DOHH2 (cell line): ENCODE data around the gene PRKCE.

ENCODE experiments used
- H3F3A ChIP-seq: fragments of 200-600 bp; sonication (generic), shearing (Covaris generic); 2 replicates; pipeline ENCODE4 v1.6.0; 2016; ENCODE audit warnings: antibody characterized with exemption, mild to moderate bottlenecking; ENCODE audit not compliant: control insufficient read depth, insufficient read depth
- H3K27ac ChIP-seq: fragments of 200-600 bp; sonication (generic); 2 replicates; pipeline ENCODE4 v1.5.1; 2014; ENCODE audit warnings: low read depth, mild to moderate bottlenecking, low read length, moderate library complexity
- H3K27me3 ChIP-seq: fragments of 200-600 bp; sonication (generic); 2 replicates; pipeline ENCODE4 v1.6.1; 2014; ENCODE audit warnings: mild to moderate bottlenecking, low read length, mixed read lengths; ENCODE audit not compliant: control insufficient read depth
- H3K36me3 ChIP-seq: fragments of 200-600 bp; sonication (generic); 2 replicates; pipeline ENCODE4 v1.6.1; 2014; ENCODE audit warnings: mild to moderate bottlenecking, low read length, moderate library complexity, mixed read lengths; ENCODE audit not compliant: control insufficient read depth
- H3K4me1 ChIP-seq: fragments of 200-600 bp; sonication (generic); 2 replicates; pipeline ENCODE4 v1.6.1; 2014; ENCODE audit warnings: mild to moderate bottlenecking, low read length, mixed read lengths; ENCODE audit not compliant: control insufficient read depth
- H3K4me2 ChIP-seq: fragments of 200-600 bp; sonication (generic); 2 replicates; pipeline ENCODE4 v1.6.0; 2014; ENCODE audit warnings: mild to moderate bottlenecking, low read length, moderate library complexity
- H3K4me3 ChIP-seq: fragments of 200-600 bp; sonication (generic); 2 replicates; pipeline ENCODE4 v1.5.1; 2014; ENCODE audit warnings: mild to moderate bottlenecking, low read length, mixed read lengths
- H3K79me2 ChIP-seq: fragments of 200-600 bp; sonication (generic); 2 replicates; pipeline ENCODE4 v1.6.1; 2014; ENCODE audit warnings: mild to moderate bottlenecking, low read length, mixed read lengths; ENCODE audit not compliant: control insufficient read depth
- H3K9me2 ChIP-seq: fragments of 200-600 bp; sonication (generic); replicated peaks from 2 replicates; pipeline ENCODE4 v1.6.1; 2014; ENCODE audit warnings: mild to moderate bottlenecking, low read length, mixed read lengths; ENCODE audit not compliant: control insufficient read depth
- H3K9me3 ChIP-seq: fragments of 200-600 bp; sonication (generic); 2 replicates; pipeline ENCODE4 v1.6.1; 2014; ENCODE audit warnings: antibody characterized with exemption, low read length, mixed read lengths; ENCODE audit not compliant: control insufficient read depth, insufficient read depth
- H4K20me1 ChIP-seq: fragments of 200-600 bp; sonication (generic); 2 replicates; pipeline ENCODE4 v1.6.0; 2014; ENCODE audit warnings: low read depth, mild to moderate bottlenecking, antibody characterized with exemption, low read length, moderate library complexity; ENCODE audit not compliant: control insufficient read depth, insufficient read depth
- CTCF ChIP-seq: fragments of 200-600 bp; sonication (generic); IDR thresholded peaks from one replicate; pipeline ENCODE4 v1.5.1; 2014; ENCODE audit warnings: antibody characterized with exemption, mild to moderate bottlenecking, low read depth, low read length; ENCODE audit not compliant: poor library complexity, severe bottlenecking
- EZH2phosphoT487 ChIP-seq: fragments of 200-600 bp; sonication (generic); IDR thresholded peaks from 2 replicates; pipeline ENCODE4 v1.6.1; 2017; ENCODE audit warnings: borderline replicate concordance, mild to moderate bottlenecking, antibody characterized with exemption, low read length, moderate library complexity, mixed read lengths

PRKCE gene

DNA sequence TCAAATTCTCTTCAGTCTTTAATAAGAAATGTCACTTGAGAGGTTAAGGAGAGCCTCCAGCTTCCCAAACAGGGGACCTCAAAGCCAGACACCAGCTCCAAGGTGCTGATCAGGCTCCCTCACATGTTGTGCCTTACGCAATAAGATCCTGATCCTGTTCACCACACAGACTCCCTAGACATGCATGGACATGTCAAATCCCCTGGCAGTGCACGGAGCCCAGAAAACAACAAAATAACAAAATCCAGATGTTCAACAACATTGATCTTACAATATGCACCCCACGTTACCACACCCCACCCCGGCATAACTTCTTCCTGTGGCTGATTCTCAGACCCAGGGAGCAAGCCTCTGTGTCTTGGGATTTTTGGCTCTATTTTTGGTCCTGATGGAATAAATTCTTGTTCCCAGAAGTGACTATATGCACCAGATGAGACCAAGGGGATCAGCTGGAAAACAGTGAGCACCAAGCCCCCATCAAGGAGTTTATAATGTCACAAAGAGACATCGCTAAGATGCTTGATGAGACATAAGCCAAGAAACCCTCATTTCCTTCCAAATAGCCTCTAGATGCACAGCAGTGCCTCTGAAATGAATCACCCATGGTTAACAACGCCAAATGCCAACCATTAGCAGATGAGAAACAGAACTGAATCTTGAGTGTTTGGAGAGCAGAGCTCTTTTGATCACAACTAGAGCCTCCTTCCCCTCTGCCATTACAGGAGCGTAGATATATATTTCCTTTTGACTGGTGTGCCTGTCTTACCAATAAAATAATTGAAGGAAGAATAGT lies 198.2 kb downstream of the PRKCE start:
- H3K4me2 ChIP-seq, result no peak overlapping the region
- H3K9me3 ChIP-seq, result no peaks in the 10 kb centered on the region
- H3K36me3 ChIP-seq, result no peaks in the 10 kb centered on the region
- TF ChIP-seq EZH2phosphoT487 (no peak), CTCF (no peak)
- H3K4me1 ChIP-seq, result peaks cover 14% of the 10 kb centered on the region
- no peak overlapping the region for H3K27ac ChIP-seq
- no peaks in the 10 kb centered on the region for H3F3A ChIP-seq
- no peaks in the 10 kb centered on the region for H3K27me3 ChIP-seq
- H3K79me2 ChIP-seq, result no peaks in the 10 kb centered on the region
- no peaks in the 10 kb centered on the region for H4K20me1 ChIP-seq
- H3K4me3 ChIP-seq, result no peak overlapping the region
- H3K9me2 ChIP-seq, result no peaks in the 10 kb centered on the region

GRCh38 chr2:45850558-45850957 lies 199.1 kb downstream of the PRKCE start:
- no peaks in the 10 kb centered on the region for H3K9me3 ChIP-seq
- no peak overlapping the region for H3K4me2 ChIP-seq
- no peaks in the 10 kb centered on the region for H3K79me2 ChIP-seq
- no peaks in the 10 kb centered on the region for H3K27me3 ChIP-seq
- no peaks in the 10 kb centered on the region for H3K36me3 ChIP-seq
- TF ChIP-seq CTCF (no peak), EZH2phosphoT487 (no peak)
- peaks cover 14% of the 10 kb centered on the region for H3K4me1 ChIP-seq
- H3K9me2 ChIP-seq, result no peaks in the 10 kb centered on the region
- no peak overlapping the region for H3K27ac ChIP-seq
- no peaks in the 10 kb centered on the region for H3F3A ChIP-seq
- H4K20me1 ChIP-seq, result no peaks in the 10 kb centered on the region
- no peak overlapping the region for H3K4me3 ChIP-seq

- no peaks in the 10 kb centered on the region for H3K36me3 ChIP-seq
- H3K9me3 ChIP-seq, result no peaks in the 10 kb centered on the region
- H3K27ac ChIP-seq, result no peak overlapping the region
- H3K4me3 ChIP-seq, result no peak overlapping the region
- H3K27me3 ChIP-seq, result no peaks in the 10 kb centered on the region
- no peak overlapping the region for H3K4me2 ChIP-seq
- H3K79me2 ChIP-seq, result no peaks in the 10 kb centered on the region
- H3K4me1 ChIP-seq, result peaks cover 14% of the 10 kb centered on the region
- TF ChIP-seq CTCF (no peak), EZH2phosphoT487 (no peak)
- no peaks in the 10 kb centered on the region for H3K9me2 ChIP-seq
- no peaks in the 10 kb centered on the region for H3F3A ChIP-seq
- H4K20me1 ChIP-seq, result no peaks in the 10 kb centered on the region
Observed at GRCh38 chr2:45851111-45851510, 199.6 kb downstream of the PRKCE start.
